Right atrium auricular region (tissue), 2 donors: ENCODE measurements around the gene CALM3. TPM values are rescaled to one million over a fixed set of nuclear protein-coding genes. Genes with fewer than 3 reads are reported as not detected.

Experiments used
- DNase-seq: peaks from one replicate; pipeline ENCODE4 v3.0.0-alpha.2; 2019; ENCODE audit warnings: low spot score
- H3K27ac ChIP-seq, 2 donors: fragments of 200-600 bp; sonication (generic); 1 replicate in 1 of 2; 2 replicates in 1 of 2; pipeline ENCODE4 v1.5.1; 2016 to 2019
- H3K27me3 ChIP-seq, 2 donors: fragments of 200-600 bp; sonication (generic); one replicate each; pipeline versions ENCODE4 v1.5.1 to v1.6.0; 2017 to 2019
- H3K36me3 ChIP-seq: fragments of 200-600 bp; sonication (generic); one replicate; pipeline ENCODE4 v1.5.1; 2016
- H3K4me1 ChIP-seq, 2 donors: fragments of 200-600 bp; sonication (generic); one replicate each; pipeline versions ENCODE4 v1.5.1 to v1.6.0; 2017 to 2019
- H3K4me3 ChIP-seq, 2 donors: fragments of 200-600 bp; sonication (generic); 1 replicate in 1 of 2; 2 replicates in 1 of 2; pipeline ENCODE4 v1.5.1; 2017 to 2019; ENCODE audit warnings: mild to moderate bottlenecking in 1 of 2, moderate library complexity in 1 of 2
- H3K9me3 ChIP-seq, 2 donors: fragments of 200-600 bp; sonication (generic); one replicate each; pipeline ENCODE4 v1.5.1; 2019
- CTCF ChIP-seq, 2 donors: fragments of 200-600 bp; sonication (generic); IDR thresholded peaks; one replicate each; pipeline ENCODE4 v1.5.1; 2019; ENCODE audit warnings: antibody characterized with exemption in 2 of 2
- total RNA-seq, 2 donors: library from RNA; depleted of rRNA; stranded (reverse); fragments of >200 nt; gene quantifications; one replicate each; pipeline ENCODE4 v1.1.0, GENCODE V29; 2016

Gene CALM3
- total RNA-seq, 2 donors from 2014 or later, result 210 to 296 TPM

- Histone ChIP-seq H3K27ac (no peak overlapping the region), H3K4me3 (no peak overlapping the region), H3K36me3 (no peaks in the 10 kb centered on the region), H3K27me3 (no peaks in the 10 kb centered on the region), H3K4me1 (no peaks in the 10 kb centered on the region), H3K9me3 (no peaks in the 10 kb centered on the region)
- no peak for TF ChIP-seq CTCF (IDR thresholded peaks at IDR 0.05)
- no peak for DNase-seq
Measured at GRCh38 chr19:46564701-46565100, 36.4 kb upstream of the CALM3 start.

- DNase-seq, result peak; percentile 28
- no peak overlapping the region for H3K4me3 ChIP-seq
- H3K4me1 ChIP-seq, result no peaks in the 10 kb centered on the region
- no peak for TF ChIP-seq CTCF (IDR thresholded peaks at IDR 0.05)
- H3K9me3 ChIP-seq, result no peaks in the 10 kb centered on the region
- no peak overlapping the region for H3K27ac ChIP-seq
- no peaks in the 10 kb centered on the region for H3K27me3 ChIP-seq
- H3K36me3 ChIP-seq, result no peaks in the 10 kb centered on the region
Measured at GRCh38 chr19:46571495-46571894, 29.6 kb upstream of the CALM3 start.

- H3K4me3 ChIP-seq, result no peak overlapping the region
- no peak overlapping the region for H3K27ac ChIP-seq
- H3K36me3 ChIP-seq, result no peaks in the 10 kb centered on the region
- no peaks in the 10 kb centered on the region for H3K27me3 ChIP-seq
- DNase-seq, result no peak
- no peaks in the 10 kb centered on the region for H3K4me1 ChIP-seq
- no peak for TF ChIP-seq CTCF (IDR thresholded peaks at IDR 0.05)
- H3K9me3 ChIP-seq, result no peaks in the 10 kb centered on the region
Measured at GRCh38 chr19:46573679-46574498, 27.2 kb upstream of the CALM3 start.

- H3K9me3 ChIP-seq, result no peaks in the 10 kb centered on the region
- H3K4me1 ChIP-seq, result no peaks in the 10 kb centered on the region
- H3K27ac ChIP-seq, result no peak overlapping the region
- H3K36me3 ChIP-seq, result no peaks in the 10 kb centered on the region
- H3K27me3 ChIP-seq, result no peaks in the 10 kb centered on the region
- TF ChIP-seq CTCF (IDR thresholded peaks at IDR 0.05), result no peak
- H3K4me3 ChIP-seq, result no peak overlapping the region
- DNase-seq, result no peak
Measured at GRCh38 chr19:46574533-46574932, 26.6 kb upstream of the CALM3 start.

- H3K9me3 ChIP-seq, result no peaks in the 10 kb centered on the region
- no peak for DNase-seq
- no peaks in the 10 kb centered on the region for H3K27me3 ChIP-seq
- no peaks in the 10 kb centered on the region for H3K4me1 ChIP-seq
- no peak for TF ChIP-seq CTCF (IDR thresholded peaks at IDR 0.05)
- H3K36me3 ChIP-seq, result no peaks in the 10 kb centered on the region
- no peak overlapping the region for H3K4me3 ChIP-seq
- H3K27ac ChIP-seq, result no peak overlapping the region
Measured at GRCh38 chr19:46578450-46578849, 22.7 kb upstream of the CALM3 start.
